Mesothelial cell of epicardium (in vitro differentiated cells): Measurements from ENCODE around the gene BOK. TPM values are rescaled to one million over a fixed set of nuclear protein-coding genes. Genes with fewer than 3 reads are reported as not detected.

Experiments used
- DNase-seq, 2 experiments: peaks; one replicate each; pipeline ENCODE4 v3.0.0; 2021; ENCODE audit warnings: low spot score in 2 of 2; ENCODE audit not compliant: unreplicated experiment in 2 of 2
- H3K27ac Mint-ChIP-seq: 2 replicates; pipeline ENCODE4 v1.8.0; 2021; ENCODE audit warnings: mixed read lengths
- H3K27me3 Mint-ChIP-seq: 2 replicates; pipeline ENCODE4 v1.8.0; 2021; ENCODE audit warnings: low read depth, mixed read lengths
- H3K36me3 Mint-ChIP-seq: 2 replicates; pipeline ENCODE4 v1.8.0; 2021; ENCODE audit warnings: mixed read lengths
- H3K4me1 Mint-ChIP-seq: 2 replicates; pipeline ENCODE4 v1.8.0; 2021; ENCODE audit warnings: mixed read lengths
- H3K4me3 Mint-ChIP-seq: 2 replicates; pipeline ENCODE4 v1.8.0; 2021; ENCODE audit warnings: mild to moderate bottlenecking, moderate library complexity, mixed read lengths
- H3K9me3 Mint-ChIP-seq: 2 replicates; pipeline ENCODE4 v1.8.0; 2021; ENCODE audit warnings: mixed read lengths
- CTCF ChIP-seq: fragments of 200-600 bp; sonication (generic); IDR thresholded peaks from one replicate; pipeline ENCODE4 v1.5.0; 2021; ENCODE audit warnings: antibody characterized with exemption; ENCODE audit not compliant: unreplicated experiment
- total RNA-seq: library from RNA; stranded (reverse); gene quantifications from 3 replicates; pipeline ENCODE4 v1.2.1, GENCODE V29; 2021

The BOK gene
- total RNA-seq, 1 donor from 2014 or later, result 36.0 TPM

DNA sequence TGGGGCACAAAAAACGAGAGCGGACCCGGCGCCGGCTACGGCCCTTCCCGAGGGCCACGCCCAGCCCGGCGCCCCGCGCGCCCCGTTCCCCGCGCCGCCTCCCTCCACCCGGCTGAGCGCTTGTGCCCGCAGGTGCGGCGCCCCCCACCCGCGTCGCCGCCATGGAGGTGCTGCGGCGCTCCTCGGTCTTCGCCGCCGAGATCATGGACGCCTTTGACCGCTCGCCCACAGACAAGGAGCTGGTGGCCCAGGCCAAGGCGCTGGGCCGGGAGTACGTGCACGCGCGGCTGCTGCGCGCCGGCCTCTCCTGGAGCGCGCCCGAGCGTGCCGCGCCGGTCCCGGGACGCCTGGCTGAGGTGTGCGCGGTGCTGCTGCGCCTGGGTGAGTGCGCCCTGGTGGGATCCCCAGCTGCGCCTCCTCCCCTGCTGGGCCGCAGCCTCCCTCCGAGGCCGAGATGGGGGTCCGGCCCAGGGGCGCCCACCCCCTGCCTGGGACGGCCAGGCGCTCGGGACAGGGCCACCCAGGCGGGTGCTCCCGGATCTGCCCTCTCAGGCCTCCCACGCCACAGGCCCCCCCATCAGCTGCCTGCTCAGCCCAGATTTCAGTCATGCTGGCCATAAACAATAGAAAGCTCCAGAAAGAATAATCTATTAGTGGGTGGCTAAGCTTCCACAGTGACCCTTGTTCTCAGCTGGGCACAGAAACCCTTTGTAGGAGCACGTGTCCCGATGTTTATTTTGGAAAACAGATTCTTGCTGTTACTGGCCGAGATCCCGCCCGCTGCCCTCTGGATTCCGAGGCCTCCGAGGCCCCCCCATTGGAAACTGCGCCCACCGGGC is 997 bp downstream of the BOK start:
- TF ChIP-seq CTCF, result no peak

GRCh38 chr2:241560162-241560882 is 1.8 kb downstream of the BOK start:
- H3K27ac Mint-ChIP-seq, result peak overlapping the region; percentile 67
- peaks cover 7% of the 10 kb centered on the region for H3K27me3 Mint-ChIP-seq
- no peak for DNase-seq
- H3K36me3 Mint-ChIP-seq, result peaks cover 7% of the 10 kb centered on the region
- no peak for TF ChIP-seq CTCF
- H3K4me3 Mint-ChIP-seq, result peak overlapping the region; percentile 69
- H3K9me3 Mint-ChIP-seq, result peaks cover 10% of the 10 kb centered on the region
- H3K4me1 Mint-ChIP-seq, result peaks cover 42% of the 10 kb centered on the region

More for the DNA sequence above, 997 bp downstream of the BOK start:
- Mint-ChIP-seq H3K27ac (no peak overlapping the region), H3K27me3 (peaks cover 7% of the 10 kb centered on the region), H3K9me3 (peaks cover 10% of the 10 kb centered on the region), H3K4me3 (peak overlapping the region; percentile 69), H3K4me1 (peaks cover 39% of the 10 kb centered on the region), H3K36me3 (peaks cover 7% of the 10 kb centered on the region)
- no peak for DNase-seq

- no peak overlapping the region for H3K27ac Mint-ChIP-seq
- peaks cover 7% of the 10 kb centered on the region for H3K36me3 Mint-ChIP-seq
- H3K27me3 Mint-ChIP-seq, result peaks cover 7% of the 10 kb centered on the region
- H3K4me3 Mint-ChIP-seq, result peak overlapping the region; percentile 69
- no peak for TF ChIP-seq CTCF
- peaks cover 46% of the 10 kb centered on the region for H3K4me1 Mint-ChIP-seq
- DNase-seq, result no peak
- H3K9me3 Mint-ChIP-seq, result peaks cover 10% of the 10 kb centered on the region
Observed at GRCh38 chr2:241560883-241561474, 2.4 kb downstream of the BOK start.

GRCh38 chr2:241561832-241562231 is 3.3 kb downstream of the BOK start:
- peak in 1 of 2 experiments; percentile 73 for DNase-seq
- no peak for TF ChIP-seq CTCF
- H3K36me3 Mint-ChIP-seq, result peaks cover 4% of the 10 kb centered on the region
- peaks cover 7% of the 10 kb centered on the region for H3K27me3 Mint-ChIP-seq
- H3K4me3 Mint-ChIP-seq, result peak overlapping the region; percentile 38
- H3K9me3 Mint-ChIP-seq, result peaks cover 6% of the 10 kb centered on the region
- peak overlapping the region; percentile 84 for H3K27ac Mint-ChIP-seq
- H3K4me1 Mint-ChIP-seq, result peaks cover 46% of the 10 kb centered on the region

GRCh38 chr2:241562269-241562891 is 3.8 kb downstream of the BOK start:
- no peak for TF ChIP-seq CTCF
- peaks cover 7% of the 10 kb centered on the region for H3K27me3 Mint-ChIP-seq
- peaks cover 4% of the 10 kb centered on the region for H3K9me3 Mint-ChIP-seq
- H3K36me3 Mint-ChIP-seq, result peaks cover 2% of the 10 kb centered on the region
- DNase-seq, result no peak
- peak overlapping the region; percentile 84 for H3K27ac Mint-ChIP-seq
- H3K4me3 Mint-ChIP-seq, result peak overlapping the region; percentile 38
- H3K4me1 Mint-ChIP-seq, result peaks cover 46% of the 10 kb centered on the region
